BJ (cell line): Measurements from ENCODE around the gene ITGA1. TPM values are rescaled to one million over a fixed set of nuclear protein-coding genes. Genes with fewer than 3 reads are reported as not detected.
"Not testable (repeated sequence)": the region's sequence is repeated elsewhere in the genome, so short reads cannot be mapped to it uniquely, and the experiment has no call there.

Source experiments
- CTCF ChIA-PET: fragments of 350-600 bp; formaldehyde crosslinking; extraction: SDS; loops from one replicate; lab custom pipeline; 2021; ENCODE audit warnings: antibody characterized with exemption, inconsistent platforms; lab: Yijun Ruan, JAX
- POLR2A ChIA-PET: fragments of 300-600 bp; sonication (Branson Sonifier 250); formaldehyde crosslinking; extraction: SDS; loops from one replicate; lab custom pipeline; 2021; ENCODE audit warnings: antibody characterized with exemption; lab: Charles Lee
- DNase-seq: peaks from one replicate; pipeline ENCODE4 v3.0.0-alpha.2; 2011; ENCODE audit warnings: low read depth
- H3K27me3 ChIP-seq: 2 replicates; pipeline ENCODE4 v1.6.0; 2011; ENCODE audit warnings: low read length; ENCODE audit not compliant: control insufficient read depth, insufficient read depth
- H3K36me3 ChIP-seq: 2 replicates; pipeline ENCODE4 v1.5.1; 2011; ENCODE audit warnings: low read length; ENCODE audit not compliant: control insufficient read depth, insufficient read depth
- H3K4me3 ChIP-seq: 2 replicates; pipeline ENCODE4 v1.5.1; 2011; ENCODE audit warnings: low read depth, mild to moderate bottlenecking, control low read depth, low read length
- CTCF ChIP-seq: IDR thresholded peaks from 2 replicates; pipeline ENCODE4 v1.5.1; 2011; ENCODE audit warnings: low read depth, mild to moderate bottlenecking, control low read depth, inconsistent platforms, low read length, moderate library complexity; ENCODE audit not compliant: insufficient read depth
- polyA plus RNA-seq: library from polyadenylated mRNA; depleted of rRNA; stranded (reverse); fragments of >200 nt; gene quantifications from 2 replicates; pipeline ENCODE4 v1.2.3, GENCODE V29; 2011

The ITGA1 gene
- polyA plus RNA-seq, 1 experiment = 35.2 TPM

- ChIA-PET CTCF (interaction anchor here (1.6 kb wide), 1 partner anchor 52 kb away, joined by 3 read pairs; no protein-coding TSS in a partner anchor), POLR2A (no interaction called here)
- Histone ChIP-seq H3K36me3 (no peaks in the 10 kb centered on the region), H3K4me3 (no peak overlapping the region), H3K27me3 (no peaks in the 10 kb centered on the region)
- no peak for TF ChIP-seq CTCF
- no peak for DNase-seq
Observed at GRCh38 chr5:52863715-52864290, 76.1 kb downstream of the ITGA1 start.

- Histone ChIP-seq H3K36me3 (no peaks in the 10 kb centered on the region), H3K27me3 (no peaks in the 10 kb centered on the region), H3K4me3 (no peak overlapping the region)
- CTCF ChIA-PET = interaction anchor here (1.6 kb wide), 1 partner anchor 51 kb away, joined by 3 read pairs; no protein-coding TSS in a partner anchor
- POLR2A ChIA-PET = no interaction called here
- DNase-seq = no peak
- TF ChIP-seq CTCF = no peak
Observed at GRCh38 chr5:52864371-52864770, 76.7 kb downstream of the ITGA1 start.

- H3K4me3 ChIP-seq = no peak overlapping the region
- no peaks in the 10 kb centered on the region for H3K36me3 ChIP-seq
- no peaks in the 10 kb centered on the region for H3K27me3 ChIP-seq
- ChIA-PET CTCF (interaction anchor here (1.6 kb wide), 1 partner anchor 51 kb away, joined by 3 read pairs; no protein-coding TSS in a partner anchor), POLR2A (interaction anchor here (0.6 kb wide), 1 partner anchor 138 kb away, joined by 3 read pairs; no protein-coding TSS in a partner anchor)
- no peak for TF ChIP-seq CTCF
- DNase-seq = no peak
Observed at GRCh38 chr5:52864884-52865283, 77.2 kb downstream of the ITGA1 start.

- POLR2A ChIA-PET = interaction anchor here (0.5 kb wide), 1 partner anchor 10 kb away, joined by 3 read pairs; no protein-coding TSS in a partner anchor
- H3K27me3 ChIP-seq, DNase-seq, H3K4me3 ChIP-seq, CTCF ChIA-PET, H3K36me3 ChIP-seq: not testable (repeated sequence)
Observed at GRCh38 chr5:52865991-52866390, 78.3 kb downstream of the ITGA1 start.

- no peak for TF ChIP-seq CTCF
- no peak for DNase-seq
- POLR2A ChIA-PET = no interaction called here
- Histone ChIP-seq H3K27me3 (no peaks in the 10 kb centered on the region), H3K36me3 (no peaks in the 10 kb centered on the region), H3K4me3 (no peak overlapping the region)
- CTCF ChIA-PET = interaction anchor here (0.7 to 1.2 kb wide), 2 partner anchors 10 to 48 kb away, joined by 3 to 5 read pairs; no protein-coding TSS in a partner anchor
Observed at GRCh38 chr5:52867809-52868208, 80.1 kb downstream of the ITGA1 start.
